GM21529 (cell line): Measurements from ENCODE around the gene SMAD3.
A peak's percentile ranks its signal among the peaks of the same experiment; 100 is the strongest.
"Not testable (repeated sequence)": the region's sequence is repeated elsewhere in the genome, so short reads cannot be mapped to it uniquely, and the experiment has no call there.

ENCODE experiments used
- ATAC-seq: cut with Tn5 transposase; IDR thresholded peaks from one replicate; pipeline ENCODE4 v1.9.1; 2021; ENCODE audit not compliant: unreplicated experiment

The SMAD3 gene

DNA sequence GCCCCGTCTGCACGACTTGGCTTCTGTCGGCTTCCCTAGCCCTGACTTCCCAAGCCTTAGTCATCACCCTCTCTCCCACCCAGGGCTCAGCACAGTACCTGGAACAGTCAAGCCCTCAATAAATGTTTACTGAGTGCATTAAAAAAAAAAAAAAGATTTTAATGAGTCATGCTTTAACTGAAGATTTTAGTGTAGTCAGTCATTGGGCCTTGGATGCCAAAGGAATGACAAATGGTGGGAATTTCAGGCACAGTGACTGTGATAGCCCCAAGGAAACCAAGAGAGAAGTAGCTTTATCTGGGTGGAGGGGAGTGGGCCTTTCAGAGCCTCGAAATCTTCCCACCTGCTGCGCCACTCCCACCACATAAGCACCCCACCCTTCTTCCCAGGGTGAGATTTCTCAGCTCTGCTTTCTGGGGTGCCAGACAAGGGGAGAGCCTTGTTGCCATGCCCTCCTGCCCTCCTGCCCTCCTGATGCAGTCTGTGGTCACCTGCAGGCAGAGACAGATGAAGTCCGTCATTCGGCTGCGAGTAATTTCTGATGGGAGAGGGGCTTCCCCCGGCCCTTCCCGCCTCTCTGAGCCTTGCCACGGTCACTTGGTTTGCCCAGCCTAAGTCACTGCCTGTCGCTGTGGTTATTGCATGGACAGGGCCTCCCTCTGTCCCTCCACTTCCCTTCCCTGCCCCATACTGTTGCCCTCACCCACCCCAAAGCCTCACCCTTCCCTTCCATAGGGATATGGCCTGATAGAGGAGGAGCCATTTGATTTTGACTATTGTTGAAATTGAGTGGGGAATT is 41.8 kb downstream of the SMAD3 start:
- ATAC-seq = no peak

DNA sequence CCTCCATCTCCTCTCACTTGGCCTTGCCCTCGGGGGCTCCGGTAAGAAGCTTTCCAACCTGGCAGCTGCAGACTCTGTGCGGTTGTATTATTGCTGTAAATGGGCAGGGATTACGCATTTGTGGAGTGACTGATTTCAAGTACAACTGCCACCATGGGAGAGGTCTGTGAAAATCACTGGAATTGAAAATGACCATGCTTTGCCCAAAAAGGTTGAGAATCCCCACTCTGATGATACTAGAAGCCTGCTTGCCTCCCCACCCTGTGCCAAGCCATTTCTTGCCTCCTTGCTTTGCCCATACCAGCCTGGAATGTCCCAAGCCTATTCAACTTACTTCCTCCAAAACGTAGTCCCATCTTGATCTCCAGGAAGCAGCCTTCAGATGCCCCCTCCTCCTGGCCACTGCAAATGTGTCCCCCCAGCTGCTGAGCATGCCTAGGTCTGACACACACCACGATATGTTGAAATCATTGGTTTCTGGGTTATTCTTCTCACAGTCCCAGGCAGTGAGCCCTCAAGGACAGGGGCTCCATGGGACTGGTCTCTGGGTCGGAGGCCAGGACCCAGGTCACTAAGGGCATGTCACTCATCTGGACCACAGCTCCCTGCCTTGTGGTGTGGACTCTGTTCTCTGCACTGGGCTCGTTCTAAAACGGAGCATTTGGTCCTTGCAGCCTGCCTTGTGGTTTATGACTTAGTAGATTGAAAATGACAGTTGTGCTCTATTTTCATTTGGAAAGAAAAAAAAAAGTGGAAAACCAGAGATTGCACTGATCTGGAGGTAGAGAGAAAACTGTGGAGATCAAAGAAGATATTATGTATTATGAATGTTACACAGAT is 42.9 kb downstream of the SMAD3 start:
- no peak for ATAC-seq

DNA sequence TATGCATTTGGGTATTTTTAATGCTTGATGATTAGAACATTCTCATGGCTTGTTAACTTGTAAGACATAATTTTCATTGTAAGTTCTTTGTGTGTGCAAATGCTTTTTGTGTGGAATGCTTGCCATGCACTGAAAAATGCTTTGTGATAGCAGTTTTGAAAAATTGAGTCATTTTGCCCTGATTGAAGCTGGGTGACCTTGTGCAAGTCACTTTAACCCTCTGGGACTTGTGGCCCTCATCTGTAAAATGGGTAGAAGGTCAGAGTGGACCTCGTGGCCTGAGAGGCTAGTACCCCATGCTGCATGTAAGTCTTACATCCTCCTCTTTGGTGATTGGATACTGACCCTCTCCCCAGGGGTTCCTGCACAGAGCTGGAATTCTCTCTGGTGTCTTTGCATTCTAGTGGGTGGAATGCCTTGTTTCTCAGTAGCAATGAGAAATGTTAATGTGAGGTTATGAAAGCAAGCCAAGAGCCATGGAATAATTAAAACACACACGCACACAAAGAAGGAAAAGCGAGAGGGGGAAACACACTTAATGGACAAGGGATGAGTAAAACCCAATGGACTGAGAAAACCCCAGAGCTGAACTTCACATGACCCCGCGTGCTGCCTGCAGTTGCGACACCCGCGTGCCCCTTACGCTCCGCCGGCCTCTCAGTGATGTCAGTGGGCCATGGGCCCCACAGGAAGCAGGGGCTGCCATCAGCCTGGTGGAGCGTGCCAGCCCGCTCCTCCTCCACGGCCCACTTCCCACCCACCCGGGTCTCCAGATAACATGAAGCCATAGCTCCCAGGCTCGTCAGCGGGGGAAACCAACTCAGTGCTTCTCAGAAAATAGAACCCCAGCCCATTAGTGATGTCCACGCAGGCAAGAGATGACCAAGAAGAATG is 44.0 kb downstream of the SMAD3 start:
- ATAC-seq = no peak

DNA sequence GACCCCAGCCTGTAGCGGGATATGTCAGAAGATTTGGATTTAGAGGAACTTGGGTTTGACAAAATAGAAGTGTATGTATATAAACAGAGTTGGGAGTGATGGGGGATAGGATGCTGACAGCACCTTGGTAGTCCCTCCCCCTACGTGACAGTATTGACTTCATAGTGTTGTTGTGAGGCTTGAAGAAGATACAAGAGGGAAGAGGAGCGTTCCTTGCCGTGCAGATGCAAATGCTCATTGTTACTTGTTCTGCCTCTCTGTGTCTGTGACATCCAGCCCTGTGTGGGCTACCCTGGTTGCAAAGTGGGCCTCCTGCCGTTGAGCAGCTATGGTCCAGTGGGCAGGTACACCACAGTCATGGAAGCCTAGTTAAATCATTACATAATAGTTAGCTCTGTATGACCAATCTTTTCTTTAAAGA is 45.0 kb downstream of the SMAD3 start:
- peak; percentile 54 for ATAC-seq

DNA sequence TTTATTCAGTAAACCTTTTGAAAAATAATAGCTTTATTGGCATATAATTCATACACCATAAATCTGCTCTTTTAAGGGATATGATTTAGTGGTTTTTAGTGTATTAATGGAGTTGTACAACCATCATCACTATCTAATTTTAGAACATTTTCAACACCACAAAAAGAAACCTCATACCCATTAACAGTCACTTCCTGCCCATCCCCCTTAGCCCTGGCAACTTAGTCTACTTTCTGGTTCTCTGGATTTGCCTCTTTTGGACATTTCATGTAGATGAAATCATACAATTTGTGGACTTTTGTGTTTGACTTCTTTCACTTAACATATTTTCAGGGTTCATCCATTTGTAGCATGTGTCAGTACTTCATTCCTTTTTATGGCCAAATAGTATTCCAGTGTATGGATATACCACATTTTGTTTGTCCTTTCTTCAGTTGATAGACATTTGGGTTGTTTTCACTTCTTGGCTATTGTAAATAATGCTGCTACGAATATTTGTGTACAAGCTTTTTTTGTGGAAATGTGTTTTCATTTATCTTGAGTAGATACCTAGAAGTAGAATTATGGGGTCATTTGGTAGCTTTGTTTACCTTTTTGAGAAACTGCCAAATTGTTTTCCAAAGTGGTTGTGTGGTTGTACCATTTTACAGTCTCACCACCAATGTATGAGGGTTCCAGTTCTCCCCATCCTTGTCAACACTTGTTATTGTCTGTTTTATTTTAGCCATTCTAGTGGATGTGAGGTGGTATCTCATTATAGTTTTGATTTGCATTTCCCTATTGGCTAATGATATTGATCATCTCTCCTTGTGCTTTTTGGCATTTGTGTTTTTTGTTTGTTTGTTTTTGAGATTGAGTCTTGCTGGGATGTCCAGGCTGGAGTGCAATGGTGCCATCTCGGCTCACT is 45.8 kb downstream of the SMAD3 start:
- ATAC-seq = no peak

DNA sequence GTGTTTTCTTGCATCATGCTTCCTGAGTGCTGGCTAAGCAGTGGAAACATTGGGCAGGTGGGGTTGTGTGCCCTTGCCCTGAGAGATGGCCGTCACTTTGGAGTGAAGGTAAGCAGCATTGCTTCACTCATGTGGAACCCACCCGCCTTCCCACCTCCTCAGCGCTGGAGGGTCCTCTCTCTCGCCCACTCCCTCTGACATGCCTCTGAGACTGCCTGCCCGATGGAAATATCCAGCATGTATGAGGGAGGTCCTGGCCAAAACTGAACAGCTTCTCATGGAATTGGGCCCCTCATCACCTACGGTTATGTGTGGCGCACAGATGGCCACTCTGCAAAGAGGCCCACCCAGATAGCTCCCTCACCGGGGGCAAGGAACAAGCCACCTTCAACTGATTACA is 48.6 kb downstream of the SMAD3 start:
- no peak for ATAC-seq

DNA sequence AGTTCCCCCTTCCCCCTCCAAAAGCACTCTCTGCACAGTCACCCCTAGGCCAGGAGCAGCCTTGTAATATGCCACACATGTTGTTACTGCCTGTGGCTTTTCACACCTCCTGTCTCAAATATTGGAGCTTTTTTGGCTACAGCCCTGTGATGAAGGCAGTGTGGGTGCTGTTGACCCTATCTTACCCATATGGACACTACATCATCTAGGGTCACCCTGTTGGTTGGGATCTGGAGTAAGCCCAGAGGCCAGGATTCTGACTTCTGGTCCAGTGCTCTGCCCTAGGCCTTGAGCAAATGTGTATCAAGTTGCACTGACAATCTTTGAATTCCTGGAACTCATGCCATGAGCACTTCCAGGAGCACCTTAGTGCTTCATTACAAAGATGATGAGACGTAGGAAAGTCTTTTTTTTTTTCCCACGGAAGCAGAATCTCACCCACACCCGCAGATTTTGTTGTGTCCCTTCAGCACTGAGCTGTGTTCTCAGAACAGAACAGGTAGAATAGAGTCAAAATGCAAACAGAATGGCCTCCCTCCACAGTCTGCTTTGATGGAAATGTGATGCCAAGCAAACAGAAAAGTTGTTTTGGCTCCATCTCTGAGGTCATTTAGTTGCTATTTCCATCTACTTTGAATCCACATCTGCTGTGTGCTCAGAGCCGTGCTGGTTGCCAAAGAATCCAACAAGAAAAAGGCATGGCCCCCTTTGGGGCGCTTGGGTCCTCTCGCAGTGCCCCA is 49.6 kb downstream of the SMAD3 start:
- ATAC-seq = no peak

DNA sequence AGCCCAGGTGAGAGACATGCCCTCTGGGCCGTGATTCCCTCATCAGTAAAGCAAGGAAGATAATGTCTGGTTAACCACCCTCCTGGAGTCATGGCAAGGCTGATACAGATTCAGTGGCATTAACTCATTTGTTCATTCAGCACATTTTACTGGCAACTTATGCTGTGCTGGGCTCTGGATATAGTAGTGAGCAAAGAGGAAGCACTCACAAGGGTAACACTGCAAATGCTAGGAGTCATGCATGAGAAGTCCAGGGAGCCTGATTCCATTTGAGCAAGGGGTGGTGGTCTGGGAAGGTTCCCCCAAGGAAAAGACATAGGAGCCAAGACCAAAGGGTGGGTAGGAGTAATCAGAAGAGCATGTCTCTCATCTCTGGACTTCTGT is 50.2 kb downstream of the SMAD3 start:
- ATAC-seq = no peak

DNA sequence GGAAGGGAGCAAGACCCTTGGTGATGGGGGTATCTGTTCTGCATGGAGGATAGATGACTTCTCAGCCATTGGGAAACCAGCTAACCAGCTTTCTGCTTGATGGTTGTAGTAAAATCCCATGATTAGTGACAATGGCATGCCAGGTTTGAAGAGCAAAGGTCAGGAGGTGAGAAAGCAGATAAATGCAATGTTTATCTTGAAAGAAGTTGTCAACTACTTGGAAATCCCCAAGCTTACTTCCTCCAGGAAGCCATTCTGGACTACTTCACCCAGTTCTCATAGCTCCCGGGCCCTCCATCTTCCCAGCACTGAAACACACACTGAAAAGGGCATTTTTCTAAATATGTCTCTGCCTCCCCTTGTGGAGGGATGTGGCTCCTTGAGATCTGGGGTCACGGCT is 51.3 kb downstream of the SMAD3 start:
- ATAC-seq = no peak

DNA sequence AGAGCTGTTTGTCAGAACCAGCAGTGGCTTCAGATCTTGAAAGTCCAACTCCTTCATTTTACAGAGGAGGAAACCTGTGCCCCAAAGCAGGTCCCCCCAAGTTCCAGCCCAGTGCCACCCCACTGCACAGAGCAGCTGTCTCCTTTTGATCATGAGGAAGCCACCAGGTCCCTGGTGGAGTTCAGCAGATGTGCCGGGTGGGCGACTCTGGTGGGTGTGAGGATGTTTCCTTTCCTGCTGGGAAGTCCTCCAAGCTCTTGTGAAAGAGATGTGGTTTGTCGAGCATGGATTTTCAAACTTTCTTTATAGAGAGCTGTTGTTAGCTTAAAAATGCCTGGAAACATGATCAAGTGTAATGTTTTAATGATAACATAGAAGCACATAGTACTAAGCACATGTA is 52.0 kb downstream of the SMAD3 start:
- no peak for ATAC-seq

DNA sequence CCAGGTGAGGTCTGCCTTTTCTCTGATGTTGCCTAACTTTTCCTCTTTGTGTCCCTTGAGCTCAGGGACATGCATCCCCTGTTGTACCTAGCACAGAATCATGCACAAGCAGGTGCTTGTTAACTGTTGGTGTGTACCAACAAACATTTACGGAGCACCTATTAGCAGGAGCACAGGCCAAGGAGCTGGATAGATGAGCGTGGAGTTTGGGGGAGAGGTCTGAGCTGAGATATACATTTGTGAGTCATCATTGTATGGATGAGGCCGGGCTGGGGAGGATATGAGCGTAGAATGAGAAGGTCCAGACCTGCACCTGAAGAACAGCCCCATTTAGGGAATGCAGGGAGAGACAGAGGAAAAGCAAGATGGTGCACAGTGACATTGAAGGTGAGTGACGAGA is 53.4 kb downstream of the SMAD3 start:
- no peak for ATAC-seq

DNA sequence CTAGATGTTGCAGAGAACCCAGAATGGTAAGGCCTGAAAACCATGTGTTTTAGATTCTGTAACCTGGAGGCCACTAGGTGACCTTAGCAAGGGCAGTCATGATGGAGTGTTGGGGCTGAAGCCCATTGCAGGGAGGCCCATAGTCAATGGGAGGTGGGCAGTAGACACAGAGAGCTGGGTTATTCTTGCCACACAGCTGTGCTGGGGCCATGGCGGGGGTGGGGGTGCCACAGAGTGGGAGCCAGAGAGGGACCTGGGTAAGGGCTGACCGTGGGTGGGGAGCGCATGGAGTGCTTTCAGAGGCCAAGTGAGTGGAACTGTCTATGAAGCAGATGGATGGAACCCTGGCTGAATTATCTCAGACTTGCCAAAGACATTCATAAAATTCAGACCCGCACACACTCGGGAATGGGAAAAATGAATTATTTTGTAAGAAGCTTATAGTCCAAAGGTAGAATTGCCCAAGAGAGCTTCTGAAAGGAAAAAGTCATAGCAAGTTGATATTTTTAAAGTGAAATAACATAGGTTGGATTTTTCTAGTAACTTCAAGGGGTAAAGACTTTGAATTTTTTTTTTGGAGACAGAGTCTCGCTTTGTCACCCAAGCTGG is 53.9 kb downstream of the SMAD3 start:
- ATAC-seq = no peak

DNA sequence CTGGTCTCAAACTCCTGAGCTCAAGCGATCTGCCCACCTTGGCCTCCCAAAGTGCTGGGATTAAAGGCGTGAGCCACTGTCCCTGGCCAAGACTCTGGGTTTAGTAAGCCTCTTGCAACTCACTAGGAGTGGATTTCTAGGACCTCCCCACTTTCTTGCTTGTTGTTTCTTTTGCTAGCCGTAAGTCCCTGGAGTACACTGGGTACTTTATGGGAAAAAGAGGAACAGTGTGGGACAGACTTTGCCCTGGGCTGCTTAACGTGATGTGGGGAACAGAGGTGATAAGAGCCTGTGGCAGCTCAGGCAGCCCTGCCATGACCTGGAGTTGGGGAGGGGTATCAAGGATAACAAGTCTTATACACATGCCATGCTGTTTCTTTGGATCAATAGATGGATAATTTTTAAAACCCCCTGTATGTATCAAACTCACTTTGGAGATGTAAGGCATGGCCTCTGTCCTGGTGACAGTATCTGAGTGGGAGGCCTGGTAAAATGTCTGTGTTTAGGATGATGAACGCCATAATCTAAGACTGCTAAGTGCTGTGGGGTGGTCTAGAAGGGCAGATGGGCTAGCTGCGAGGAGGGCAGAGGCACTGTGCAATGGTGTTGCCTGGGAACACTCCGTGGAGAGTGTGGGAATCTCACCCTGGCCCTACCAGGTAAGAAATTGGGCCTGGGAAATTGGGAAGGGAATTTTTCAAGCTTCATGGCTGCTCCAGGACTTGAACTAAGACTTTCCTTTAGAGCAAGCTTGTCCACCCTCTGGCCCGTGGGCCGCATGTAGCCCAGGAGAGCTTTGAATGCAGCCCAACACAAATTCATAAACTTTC is 54.8 kb downstream of the SMAD3 start:
- no peak for ATAC-seq

DNA sequence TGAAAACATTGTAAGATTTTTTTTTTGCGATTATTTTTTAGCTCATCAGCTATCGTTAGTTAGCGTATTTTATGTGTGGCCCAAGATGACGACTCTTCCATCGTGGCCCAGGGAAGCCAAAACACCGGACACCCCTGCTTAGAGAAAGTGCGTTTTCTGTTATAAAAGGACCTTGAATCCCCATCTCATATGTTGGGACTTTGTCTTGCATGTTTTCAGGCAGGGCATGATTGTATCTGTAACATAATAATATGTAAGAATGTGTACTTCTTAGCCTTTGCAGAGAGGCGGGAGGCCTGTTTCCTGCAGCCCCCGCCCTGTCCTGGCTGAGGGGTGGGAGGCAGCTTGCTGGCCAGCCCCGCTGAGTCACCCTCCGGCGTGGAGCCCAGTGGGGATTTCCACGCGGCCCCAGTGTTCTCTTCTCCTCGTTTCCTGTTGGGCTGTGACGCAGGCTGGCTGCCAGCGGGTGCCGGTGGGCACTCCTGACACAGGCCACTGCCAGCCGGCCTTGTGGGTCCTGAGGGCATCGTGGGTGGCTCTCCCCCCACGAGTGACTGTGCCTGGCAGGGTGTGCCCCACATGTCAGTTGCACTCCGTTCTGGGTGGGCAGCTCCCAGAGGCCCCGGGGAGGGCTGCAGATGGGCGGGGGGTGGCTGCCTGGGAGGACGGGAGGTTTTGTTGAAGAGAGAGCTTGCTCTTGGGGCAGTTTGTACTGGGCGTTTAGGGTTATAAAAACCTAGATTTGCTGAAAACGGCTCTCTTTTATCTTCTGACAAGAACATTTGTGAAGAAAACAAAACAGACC is 55.6 kb downstream of the SMAD3 start:
- peak; percentile 77 for ATAC-seq

DNA sequence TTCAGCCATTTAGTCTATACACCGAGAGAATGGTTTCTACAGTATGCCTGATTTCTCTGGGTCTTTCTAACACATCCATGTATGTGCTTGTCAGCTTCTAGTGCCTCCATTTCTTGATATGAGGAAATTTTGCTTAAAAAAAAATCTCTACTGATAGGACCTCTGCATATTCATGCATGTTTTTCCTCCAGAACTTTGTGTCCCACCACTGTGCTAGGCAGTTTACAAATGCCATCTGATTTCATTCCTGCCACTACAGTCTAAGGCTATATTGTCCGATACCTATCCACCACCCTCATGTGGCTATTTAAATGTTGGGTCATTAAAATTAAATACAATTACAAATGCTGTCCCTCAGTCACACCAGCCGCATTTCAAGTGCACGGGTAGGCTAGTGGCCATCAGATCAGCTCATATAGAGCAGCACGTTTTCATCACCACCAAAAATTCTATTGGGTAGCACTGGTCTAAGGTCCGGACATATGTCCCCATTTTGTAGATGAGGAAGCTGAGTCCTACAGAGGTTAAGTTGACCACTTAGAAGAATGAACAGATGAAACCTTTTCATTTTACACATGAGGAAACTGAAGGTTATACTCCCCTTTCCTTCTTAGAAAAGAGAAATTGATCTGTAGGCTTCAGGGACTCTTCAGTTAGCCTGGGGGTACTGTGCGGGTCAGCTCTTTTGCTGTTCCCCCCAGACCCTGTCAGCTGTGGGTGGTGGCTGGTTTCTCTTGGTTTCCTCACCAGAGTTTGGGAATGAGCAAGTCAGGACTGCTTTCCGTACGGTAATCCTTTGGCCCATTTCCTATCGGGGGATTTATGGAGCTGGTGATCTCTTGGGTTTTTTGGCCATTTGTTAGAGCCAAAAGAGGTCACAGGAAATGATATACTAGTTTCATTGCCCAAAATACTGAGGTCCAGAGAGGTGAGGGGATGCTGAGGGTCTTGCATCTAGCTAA is 56.5 kb downstream of the SMAD3 start:
- no peak for ATAC-seq

DNA sequence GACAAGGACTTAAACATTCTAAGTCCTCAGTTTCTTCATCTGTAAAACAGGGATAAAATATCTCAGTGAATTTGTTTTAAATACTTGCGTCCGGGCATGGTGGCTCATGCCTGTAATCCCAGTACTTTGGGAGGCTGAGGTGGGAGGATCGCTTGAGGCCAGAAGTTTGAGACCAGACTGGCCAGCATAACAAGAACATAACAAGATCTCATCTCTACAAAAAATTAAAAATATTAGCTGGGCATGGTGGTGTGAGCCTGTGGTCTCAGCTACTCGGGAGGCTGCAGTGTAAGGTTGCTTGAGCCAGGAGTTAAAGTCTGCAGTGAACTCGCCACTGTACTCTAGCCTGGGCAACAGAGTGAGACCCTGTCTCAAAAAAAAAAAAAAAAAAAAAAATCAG is 57.4 kb downstream of the SMAD3 start:
- not testable (repeated sequence) for ATAC-seq
